DMS79 (cell line): Measurements from ENCODE around the gene DGKH.

Experiments
- DNase-seq: peaks from one replicate; lab custom pipeline; 2025; lab: John Stamatoyannopoulos, UW

DGKH gene, protein sequence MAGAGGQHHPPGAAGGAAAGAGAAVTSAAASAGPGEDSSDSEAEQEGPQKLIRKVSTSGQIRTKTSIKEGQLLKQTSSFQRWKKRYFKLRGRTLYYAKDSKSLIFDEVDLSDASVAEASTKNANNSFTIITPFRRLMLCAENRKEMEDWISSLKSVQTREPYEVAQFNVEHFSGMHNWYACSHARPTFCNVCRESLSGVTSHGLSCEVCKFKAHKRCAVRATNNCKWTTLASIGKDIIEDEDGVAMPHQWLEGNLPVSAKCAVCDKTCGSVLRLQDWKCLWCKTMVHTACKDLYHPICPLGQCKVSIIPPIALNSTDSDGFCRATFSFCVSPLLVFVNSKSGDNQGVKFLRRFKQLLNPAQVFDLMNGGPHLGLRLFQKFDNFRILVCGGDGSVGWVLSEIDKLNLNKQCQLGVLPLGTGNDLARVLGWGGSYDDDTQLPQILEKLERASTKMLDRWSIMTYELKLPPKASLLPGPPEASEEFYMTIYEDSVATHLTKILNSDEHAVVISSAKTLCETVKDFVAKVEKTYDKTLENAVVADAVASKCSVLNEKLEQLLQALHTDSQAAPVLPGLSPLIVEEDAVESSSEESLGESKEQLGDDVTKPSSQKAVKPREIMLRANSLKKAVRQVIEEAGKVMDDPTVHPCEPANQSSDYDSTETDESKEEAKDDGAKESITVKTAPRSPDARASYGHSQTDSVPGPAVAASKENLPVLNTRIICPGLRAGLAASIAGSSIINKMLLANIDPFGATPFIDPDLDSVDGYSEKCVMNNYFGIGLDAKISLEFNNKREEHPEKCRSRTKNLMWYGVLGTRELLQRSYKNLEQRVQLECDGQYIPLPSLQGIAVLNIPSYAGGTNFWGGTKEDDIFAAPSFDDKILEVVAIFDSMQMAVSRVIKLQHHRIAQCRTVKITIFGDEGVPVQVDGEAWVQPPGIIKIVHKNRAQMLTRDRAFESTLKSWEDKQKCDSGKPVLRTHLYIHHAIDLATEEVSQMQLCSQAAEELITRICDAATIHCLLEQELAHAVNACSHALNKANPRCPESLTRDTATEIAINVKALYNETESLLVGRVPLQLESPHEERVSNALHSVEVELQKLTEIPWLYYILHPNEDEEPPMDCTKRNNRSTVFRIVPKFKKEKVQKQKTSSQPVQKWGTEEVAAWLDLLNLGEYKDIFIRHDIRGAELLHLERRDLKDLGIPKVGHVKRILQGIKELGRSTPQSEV

GRCh38 chr13:42048342-42048683 is at the start of gene DGKH:
TSS of gene DGKH (plus strand) at chr13:42048648. CDS start at chr13:42048774, 126 bp downstream.
- DNase-seq, result no peak

GRCh38 chr13:42000846-42001245 is 47.6 kb upstream of the DGKH start:
- no peak for DNase-seq

DNA sequence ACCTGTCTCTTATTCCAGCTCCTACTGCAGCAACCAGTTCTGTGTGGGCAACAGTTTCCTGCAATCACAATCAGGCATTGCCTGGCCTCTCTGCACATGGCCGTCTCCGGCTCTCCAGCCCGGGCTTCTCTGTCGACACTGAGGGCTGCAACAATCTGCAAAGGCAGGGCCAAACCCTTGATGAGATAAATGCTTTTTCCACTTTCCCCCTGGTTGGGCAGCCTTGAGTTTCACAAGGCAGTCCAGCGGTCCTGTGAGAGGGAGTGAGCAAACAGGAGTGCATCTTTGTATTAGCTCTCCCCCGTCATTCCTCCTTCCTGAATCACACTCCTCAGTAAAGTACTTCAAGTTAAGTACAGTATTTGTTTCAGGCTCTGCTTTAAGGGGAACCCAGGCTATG is 46.9 kb upstream of the DGKH start:
- no peak for DNase-seq

- no peak for DNase-seq
Observed at GRCh38 chr13:42002066-42002465, 46.4 kb upstream of the DGKH start.

- no peak for DNase-seq
Observed at GRCh38 chr13:42007844-42008243, 40.6 kb upstream of the DGKH start.

DNA sequence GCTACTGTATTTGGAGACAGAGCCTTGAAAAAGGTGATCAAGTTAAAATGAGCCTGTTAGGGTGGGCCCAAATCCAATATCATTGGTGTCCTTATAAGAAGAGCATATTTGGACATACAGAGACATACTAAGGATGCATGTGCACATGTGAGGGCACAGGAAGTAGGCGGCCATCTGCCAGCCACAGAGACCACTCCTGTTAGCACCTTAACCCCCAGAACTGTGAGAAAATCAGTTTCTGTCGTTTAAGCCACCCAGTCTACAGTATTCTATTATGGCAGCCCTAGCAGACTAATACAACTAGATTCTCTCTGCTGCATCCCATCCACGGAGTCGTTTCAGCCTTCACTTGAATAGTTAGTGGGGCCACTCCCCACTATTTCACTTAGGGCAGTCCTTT is 39.4 kb upstream of the DGKH start:
- DNase-seq, result no peak

GRCh38 chr13:42011601-42012350 is 36.7 kb upstream of the DGKH start:
- no peak for DNase-seq

DNA sequence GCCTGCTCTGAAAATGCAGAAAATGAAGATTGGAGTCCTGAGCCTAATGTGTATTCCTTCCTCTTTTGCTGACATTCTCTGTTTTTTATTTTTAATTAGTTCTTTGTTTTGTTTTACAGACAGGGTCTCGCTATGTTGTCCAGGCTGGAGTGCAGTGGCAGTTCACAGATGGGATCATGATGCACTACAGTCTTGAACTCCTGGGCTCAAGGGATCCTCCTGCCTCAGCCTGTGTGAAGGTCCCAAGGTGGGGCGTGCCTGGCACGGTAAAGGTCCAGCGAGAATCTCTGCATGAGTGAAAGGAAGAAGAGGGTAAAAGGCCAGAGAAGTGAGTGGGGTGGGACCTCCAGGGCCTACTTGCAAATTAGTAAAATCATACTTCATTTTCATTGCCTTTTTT is 34.3 kb upstream of the DGKH start:
- DNase-seq, result no peak

GRCh38 chr13:42017264-42017663 is 31.2 kb upstream of the DGKH start:
- DNase-seq, result no peak

- DNase-seq, result no peak
Observed at GRCh38 chr13:42021851-42022250, 26.6 kb upstream of the DGKH start.

- DNase-seq, result no peak
Observed at GRCh38 chr13:42022336-42022735, 26.1 kb upstream of the DGKH start.

DNA sequence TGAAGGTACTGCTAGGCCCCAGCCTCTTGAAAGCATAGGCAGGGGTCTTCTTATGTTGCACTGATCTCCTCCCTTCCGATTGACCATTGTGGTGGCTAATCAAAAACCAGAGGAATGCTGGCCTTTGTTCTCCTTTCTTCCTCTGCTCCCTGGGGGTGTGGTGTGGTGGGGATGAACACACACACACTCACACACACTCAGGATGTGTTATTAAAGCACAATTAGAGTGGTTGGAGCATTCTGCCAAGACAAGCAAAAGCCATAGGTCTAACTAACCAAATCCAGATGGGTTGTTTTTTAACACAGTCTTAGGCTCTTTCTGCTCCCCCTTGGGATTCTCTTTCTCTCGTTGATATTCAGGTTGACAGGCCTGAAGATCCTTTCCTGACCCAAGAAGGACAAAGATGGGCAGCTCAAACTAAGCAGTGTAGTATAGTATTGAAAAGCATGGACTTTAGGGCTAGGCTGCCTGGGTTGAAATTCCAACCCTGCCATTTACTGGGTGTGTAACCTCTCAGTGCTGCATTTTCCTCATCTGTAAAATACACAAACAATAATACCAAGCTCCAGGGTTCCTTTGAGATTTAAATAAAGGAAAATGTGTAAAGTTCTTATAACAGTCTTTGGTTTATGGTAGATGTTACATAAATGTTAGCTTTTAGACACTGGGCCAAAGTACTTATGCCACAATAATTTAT is 25.5 kb upstream of the DGKH start:
- no peak for DNase-seq

DNA sequence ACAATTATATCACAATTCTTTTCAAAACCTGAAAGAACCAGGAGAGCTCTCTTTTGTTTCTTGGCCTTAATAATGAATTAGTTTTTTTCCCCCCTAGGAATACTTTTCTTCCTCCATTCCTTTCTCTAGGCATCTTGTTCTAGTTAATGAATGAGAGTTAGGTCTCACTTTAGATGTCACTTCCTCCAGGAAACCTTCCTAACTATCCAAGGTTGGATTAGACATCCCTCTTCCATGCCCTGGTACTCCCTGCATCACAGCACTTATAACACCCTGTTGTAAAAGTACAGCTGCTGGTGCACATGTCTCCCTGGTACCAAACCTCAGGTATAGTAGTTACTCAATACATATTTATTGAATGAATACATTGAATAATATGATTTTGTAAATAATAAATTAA is 21.2 kb upstream of the DGKH start:
- DNase-seq, result no peak

DNA sequence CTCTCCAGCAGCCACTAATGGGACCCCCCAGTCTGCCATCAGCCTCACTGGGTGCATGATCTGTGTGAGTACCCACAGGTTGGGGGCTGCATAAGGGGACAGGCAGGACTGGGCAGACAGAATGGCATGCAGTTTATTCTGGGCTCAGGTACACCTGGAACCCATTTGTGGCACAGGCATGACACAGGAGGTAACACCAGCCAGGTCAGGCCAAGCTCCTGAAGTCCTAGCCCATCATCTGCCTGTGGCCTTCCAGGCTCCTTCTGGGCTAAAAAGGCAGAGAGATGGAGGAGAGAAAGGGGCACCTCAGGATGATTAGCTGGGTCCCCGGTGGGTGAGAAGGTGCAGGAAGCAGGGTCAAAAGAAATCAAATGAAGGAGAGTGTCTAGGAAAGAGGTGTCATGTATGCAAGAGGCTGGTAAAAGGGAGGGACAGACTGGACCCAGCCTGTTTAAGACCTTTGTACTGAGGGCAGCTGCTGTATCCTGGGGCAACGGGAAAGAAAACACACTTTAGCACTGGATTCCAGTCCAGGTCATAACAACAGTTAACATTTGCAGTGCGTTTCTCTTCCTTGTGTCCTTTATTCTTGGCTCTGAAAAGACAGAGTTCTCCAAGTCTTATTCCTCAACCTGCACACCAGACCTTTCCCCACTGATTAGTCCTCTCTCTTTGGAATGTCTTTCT is 20.2 kb upstream of the DGKH start:
- no peak for DNase-seq

- DNase-seq, result no peak
Observed at GRCh38 chr13:42035905-42036521, 12.4 kb upstream of the DGKH start.

GRCh38 chr13:42036711-42037110 is 11.7 kb upstream of the DGKH start:
- no peak for DNase-seq

- DNase-seq, result no peak
Observed at GRCh38 chr13:42038661-42039456, 9.6 kb upstream of the DGKH start.

DNA sequence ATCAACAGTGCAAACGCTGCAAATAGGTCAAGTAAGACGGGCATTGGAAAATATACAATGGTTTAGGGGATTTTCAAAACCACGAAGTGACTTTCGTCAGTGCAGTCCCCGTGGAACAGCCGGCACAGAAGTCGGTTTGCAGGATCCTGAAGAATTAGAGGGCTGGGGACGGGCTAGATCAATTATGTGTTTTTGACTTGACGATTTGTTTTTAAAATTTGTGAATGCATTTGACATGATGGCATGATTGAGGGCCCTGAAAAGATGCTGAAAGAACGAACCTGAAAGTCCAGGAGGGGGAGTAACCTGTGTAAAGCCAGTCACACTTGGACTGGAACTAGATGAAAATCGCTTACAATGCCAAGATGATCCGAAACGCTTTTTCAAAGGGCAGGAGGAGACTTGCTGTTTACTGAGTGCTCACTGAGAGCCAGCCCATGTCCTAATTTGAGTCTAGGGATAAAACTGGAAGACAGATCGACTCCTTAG is 8.9 kb upstream of the DGKH start:
- no peak for DNase-seq
